Measurements from ENCODE around the gene TFAP2A.

GRCh38 chr6:10368861-10369260, 46.0 kb downstream of the TFAP2A start:
- TF ChIP-seq CTCF (IDR thresholded peaks at IDR 0.05; ENCODE audit: low read length) (no peak), EZH2 (IDR thresholded peaks at IDR 0.05; ENCODE audit: borderline replicate concordance, low read length) (no peak)
